Glomerular endothelial cell (primary cell): Measurements from ENCODE around the gene NOD2. TPM values are rescaled to one million over a fixed set of nuclear protein-coding genes. Genes with fewer than 3 reads are reported as not detected.

ENCODE experiments used
- DNase-seq: peaks from one replicate; pipeline ENCODE4 v3.0.0-alpha.2; 2011; ENCODE audit warnings: low read depth, low spot score; ENCODE audit errors: extremely low read depth
- total RNA-seq: library from RNA; depleted of rRNA; stranded (reverse); fragments of >200 nt; gene quantifications from 2 replicates; pipeline ENCODE4 v1.2.3, GENCODE V29; 2015

NOD2 gene
- total RNA-seq, 1 donor from 2014 or later = 0.23 TPM

- no peak for DNase-seq
These were observed 23.7 kb upstream of the NOD2 start for GRCh38 chr16:50669741-50670140.

- DNase-seq = no peak
These were observed 22.9 kb upstream of the NOD2 start for GRCh38 chr16:50670476-50670875.

- DNase-seq = peak; percentile 7
These were observed 21.7 kb upstream of the NOD2 start for GRCh38 chr16:50671644-50672260.

DNA sequence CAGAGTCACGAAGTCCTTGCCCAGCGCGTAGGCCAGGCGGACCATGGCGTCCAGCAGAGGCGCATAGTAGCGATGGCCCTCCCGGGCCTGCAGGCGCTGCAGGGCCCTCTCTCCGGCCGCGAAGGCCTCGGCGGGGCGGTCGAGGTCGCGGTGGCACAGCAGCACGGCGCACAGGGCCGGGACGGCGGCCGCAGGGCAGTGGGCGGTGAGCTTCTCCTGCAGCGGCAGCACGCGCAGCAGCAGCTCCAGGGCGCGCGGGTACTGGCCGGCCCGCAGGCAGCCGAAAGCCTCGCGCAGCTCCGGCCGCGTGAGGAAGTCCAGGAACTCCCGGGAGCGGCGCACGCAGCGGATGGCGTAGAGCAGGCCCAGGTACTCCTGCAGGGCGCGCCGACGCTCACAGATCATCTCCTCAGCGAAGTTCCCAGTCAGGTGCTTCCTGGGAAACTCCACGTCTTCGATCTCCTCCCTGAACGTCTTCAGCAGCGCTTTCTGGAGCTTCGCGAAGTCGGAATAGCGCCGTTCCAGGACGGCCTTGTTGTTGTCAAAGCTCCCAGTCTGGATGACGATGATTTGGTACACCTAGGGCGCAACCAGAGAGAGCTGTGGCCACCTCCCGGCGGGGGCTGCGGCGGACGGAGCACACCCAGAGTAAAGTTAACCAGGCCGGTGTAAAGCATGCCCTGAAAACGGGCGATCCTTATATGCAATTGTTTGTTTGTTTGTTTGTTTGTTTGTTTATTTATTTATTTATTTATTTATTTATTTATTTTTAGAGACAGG, 19.7 kb upstream of the NOD2 start:
- no peak for DNase-seq

DNA sequence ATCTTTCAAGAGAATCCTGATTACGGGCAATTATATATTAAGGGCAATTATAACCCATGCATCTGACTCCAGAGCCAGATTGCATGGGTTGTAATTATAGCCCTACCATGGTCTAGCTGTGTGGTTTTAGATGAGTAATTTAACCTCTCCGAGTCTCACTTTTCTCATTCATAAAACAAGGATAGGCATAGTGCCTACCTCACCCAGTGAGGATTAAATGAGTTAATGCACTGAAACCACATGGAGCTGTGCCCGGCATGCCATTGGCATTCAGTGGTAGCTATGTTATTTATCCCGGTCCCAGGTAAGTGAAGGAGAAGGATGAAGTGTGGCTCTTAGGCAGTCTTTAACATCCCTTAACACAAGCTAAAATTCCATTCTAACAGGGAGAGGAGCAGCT, 18.6 kb upstream of the NOD2 start:
- DNase-seq = no peak

GRCh38 chr16:50675686-50676610, 17.5 kb upstream of the NOD2 start:
- no peak for DNase-seq

GRCh38 chr16:50676684-50677225, 16.7 kb upstream of the NOD2 start:
- DNase-seq = no peak

DNA sequence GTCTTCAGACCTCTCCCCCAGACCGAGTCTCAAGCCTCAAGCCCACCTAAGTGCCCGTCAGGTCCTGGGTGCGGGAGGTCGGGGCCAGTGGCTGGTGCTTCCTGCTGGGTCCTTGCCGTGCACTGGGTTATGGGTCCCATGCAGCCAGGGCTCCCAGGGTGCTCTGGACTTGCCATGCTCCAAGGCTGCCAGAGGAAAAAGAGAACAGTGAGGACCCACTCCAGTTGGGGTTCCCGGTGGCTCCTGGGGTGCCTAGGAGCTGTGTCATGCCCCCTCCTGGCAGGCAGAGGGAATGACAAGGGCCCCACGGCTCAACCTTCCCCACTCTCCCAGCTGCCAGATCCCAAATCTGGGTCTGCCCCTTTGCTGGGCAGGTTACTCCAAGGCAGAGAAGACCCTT, 16.1 kb upstream of the NOD2 start:
- no peak for DNase-seq

DNA sequence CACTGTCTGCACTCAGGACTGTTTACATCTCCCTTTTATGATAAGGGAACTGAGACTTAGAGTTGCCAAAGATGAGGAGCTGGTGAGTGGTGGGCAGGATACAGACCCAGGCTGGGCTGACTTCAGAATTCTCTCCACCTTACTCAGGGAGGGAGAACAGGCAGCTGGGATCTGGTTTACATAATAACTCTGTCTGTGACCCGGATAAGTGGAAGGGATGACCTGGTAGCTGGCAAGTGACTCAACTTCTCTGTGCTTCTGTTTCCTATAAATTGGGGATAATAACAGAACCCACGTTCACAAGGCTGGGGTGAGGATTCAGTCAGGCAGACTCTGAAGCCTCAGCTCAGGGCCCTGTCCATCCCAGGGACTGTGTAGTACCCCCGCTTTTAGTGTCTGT, 14.9 kb upstream of the NOD2 start:
- DNase-seq = no peak

- DNase-seq = no peak
These were observed 14.1 kb upstream of the NOD2 start for GRCh38 chr16:50679266-50679665.

GRCh38 chr16:50679676-50680555, 13.5 kb upstream of the NOD2 start:
- no peak for DNase-seq

DNA sequence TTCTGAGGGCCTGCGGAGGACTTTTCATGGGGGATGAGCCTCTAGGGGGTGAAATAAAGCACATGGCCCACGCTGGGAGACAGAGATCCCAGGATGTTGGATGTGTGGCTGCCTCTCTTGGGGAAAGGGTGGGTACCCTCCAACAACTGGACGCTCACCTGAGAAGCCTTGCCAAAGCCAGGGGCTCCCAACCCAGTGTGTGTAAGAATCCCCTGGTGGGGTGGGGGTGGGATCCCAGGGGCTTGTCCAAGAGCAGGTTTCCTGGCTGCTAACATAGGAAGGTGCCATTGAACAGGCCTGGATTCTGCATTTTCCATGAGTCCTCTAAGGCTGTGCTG, 12.9 kb upstream of the NOD2 start:
- no peak for DNase-seq

DNA sequence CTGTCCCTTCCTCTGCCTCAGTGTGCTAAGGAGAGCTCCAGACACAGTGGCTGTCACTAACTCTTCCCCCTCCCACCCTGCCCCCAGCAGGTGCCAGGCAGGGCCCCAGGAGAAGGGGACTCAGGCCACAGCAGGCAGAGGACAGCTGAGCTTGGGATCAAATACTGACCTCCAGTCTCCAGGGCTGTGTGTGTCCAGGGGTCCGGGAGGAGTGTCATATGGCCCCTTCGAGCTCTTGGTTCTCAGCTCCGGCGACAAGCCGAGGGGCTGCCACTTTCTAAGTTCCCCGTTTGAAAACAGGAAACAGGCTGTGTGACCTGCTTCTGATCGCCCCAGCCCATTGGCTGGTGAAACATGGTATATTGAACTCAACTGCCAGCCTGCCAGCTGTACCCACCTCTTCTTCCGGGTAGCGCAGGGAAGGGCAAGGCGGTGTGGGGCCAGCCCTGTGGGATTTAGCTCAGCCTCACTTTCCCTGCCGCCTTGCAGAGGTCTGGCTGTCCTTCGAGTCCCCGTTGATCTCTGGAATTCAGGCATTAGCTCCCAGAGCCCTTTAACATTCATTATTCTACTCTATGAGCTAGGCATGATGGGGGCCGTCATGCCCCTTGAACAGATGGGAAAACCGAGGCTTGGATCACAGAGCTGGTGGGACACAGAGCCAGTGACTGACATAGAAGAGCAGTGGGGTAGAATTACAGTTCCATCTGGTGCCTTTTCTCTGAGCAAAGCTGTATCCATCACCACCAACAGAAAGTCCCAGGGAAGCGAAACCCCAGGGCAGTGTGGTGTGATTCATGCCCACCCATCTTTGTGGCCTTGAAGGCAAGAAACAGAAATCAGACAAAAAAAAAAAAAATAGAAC, 12.2 kb upstream of the NOD2 start, which contains the start of gene SNX20:
Gene SNX20, minus strand, starts transcription at position 292 of the 865 bp plus-strand sequence. CDS start 3,786 bp downstream, outside the sequence.
- no peak for DNase-seq

GRCh38 chr16:50683689-50684374, 9.6 kb upstream of the NOD2 start:
- no peak for DNase-seq

- DNase-seq = no peak
These were observed 8.5 kb upstream of the NOD2 start for GRCh38 chr16:50684823-50685461.

- DNase-seq = no peak
These were observed 7.8 kb upstream of the NOD2 start for GRCh38 chr16:50685462-50686063.

GRCh38 chr16:50688083-50688482, 5.3 kb upstream of the NOD2 start:
- no peak for DNase-seq

GRCh38 chr16:50688867-50689266, 4.5 kb upstream of the NOD2 start:
- DNase-seq = no peak
